Lower leg skin (tissue), 3 donors: ENCODE results near the gene HOMER3.

Experiments
- CTCF ChIP-seq, 3 donors: fragments of 450-650 bp; IDR thresholded peaks; one replicate each; pipeline ENCODE4 v1.5.1; 2016; ENCODE audit warnings: antibody characterized with exemption in 3 of 3, mild to moderate bottlenecking in 3 of 3, moderate library complexity in 2 of 3
- POLR2A ChIP-seq, 2 donors: fragments of 450-650 bp; IDR thresholded peaks; one replicate each; pipeline ENCODE4 v1.6.1; 2016 to 2017; ENCODE audit warnings: antibody characterized with exemption in 2 of 2, mild to moderate bottlenecking in 1 of 2, moderate library complexity in 1 of 2

GRCh38 chr19:18908917-18909619 is 31.9 kb downstream of the HOMER3 start:
- TF ChIP-seq CTCF (IDR thresholded peaks at IDR 0.05) (no peak), POLR2A (IDR thresholded peaks at IDR 0.05) (no peak)
